Nephron progenitor cell (in vitro differentiated cells): ENCODE data around the gene ATN1.

Experiments
- DNase-seq: peaks from one replicate; pipeline ENCODE4 v3.0.0; 2021
- H3K27ac Mint-ChIP-seq: 2 replicates; pipeline ENCODE4 v1.8.0; 2021; ENCODE audit warnings: mild to moderate bottlenecking, moderate library complexity, mixed read lengths
- H3K27me3 Mint-ChIP-seq: 2 replicates; pipeline ENCODE4 v1.8.0; 2021; ENCODE audit warnings: mild to moderate bottlenecking, low read depth, mixed read lengths; ENCODE audit not compliant: poor library complexity
- H3K36me3 Mint-ChIP-seq: 2 replicates; pipeline ENCODE4 v1.8.0; 2021; ENCODE audit warnings: low read depth, mixed read lengths
- H3K4me1 Mint-ChIP-seq: 2 replicates; pipeline ENCODE4 v1.8.0; 2021; ENCODE audit warnings: mixed read lengths
- H3K4me3 Mint-ChIP-seq: 2 replicates; pipeline ENCODE4 v1.8.0; 2021; ENCODE audit warnings: mild to moderate bottlenecking, moderate library complexity, mixed read lengths
- H3K9me3 Mint-ChIP-seq: 2 replicates; pipeline ENCODE4 v1.8.0; 2021; ENCODE audit warnings: mild to moderate bottlenecking, moderate library complexity, mixed read lengths
- TF ChIP-seq, protein P1 (sequence below): fragments of 200-600 bp; sonication (generic); IDR thresholded peaks from 2 replicates; pipeline ENCODE4 v1.5.0; 2021; ENCODE audit warnings: antibody characterized with exemption

ATN1 gene

DNA sequence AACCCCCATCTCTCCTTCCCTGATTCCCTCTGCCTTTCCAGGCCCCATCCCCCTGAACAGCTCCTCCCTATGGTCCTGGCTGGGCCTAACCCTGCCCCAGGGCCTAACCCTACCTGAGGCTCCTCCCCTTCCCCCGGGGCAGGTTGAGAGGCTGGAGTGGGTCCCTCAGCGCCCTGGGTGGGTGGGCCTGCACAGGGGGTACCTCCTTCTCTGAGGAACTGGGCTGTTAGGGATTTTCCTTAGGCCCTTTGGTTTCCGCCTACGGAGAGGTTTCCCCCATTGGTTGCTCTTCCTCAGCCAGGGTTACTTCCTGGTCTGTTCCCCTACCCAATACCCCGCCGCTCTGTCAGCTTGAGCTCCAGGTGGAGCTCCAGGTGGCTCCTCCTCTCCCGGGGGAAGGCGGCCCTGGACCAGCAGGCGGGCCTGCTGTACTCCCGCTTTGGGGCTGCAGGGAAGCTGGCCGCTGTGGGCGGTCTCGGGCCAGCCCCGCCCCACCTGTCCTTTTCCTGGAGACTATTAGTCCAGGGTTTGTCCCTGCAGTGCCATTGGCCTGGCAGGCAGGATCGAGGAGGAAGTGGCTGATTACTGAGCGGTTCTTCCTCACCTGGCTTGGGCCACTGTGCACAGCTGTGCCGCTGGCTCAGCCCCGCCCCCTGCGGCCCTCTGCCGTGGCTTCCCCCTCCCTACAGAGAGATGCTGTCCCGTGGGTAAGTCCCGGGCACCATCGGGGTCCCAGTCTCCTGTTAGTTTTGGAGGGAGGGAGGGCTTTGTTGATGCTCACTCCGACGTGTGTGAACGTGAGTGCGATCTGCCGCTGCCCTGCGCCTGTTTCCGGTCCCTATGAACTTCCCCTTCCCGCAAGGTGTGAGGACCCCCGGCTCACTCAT lies 18.5 kb downstream of the ATN1 start:
- H3K4me3 Mint-ChIP-seq, result peak overlapping the region; percentile 86
- DNase-seq, result peak; percentile 85
- peak overlapping the region; percentile 84 for H3K27ac Mint-ChIP-seq
- TF ChIP-seq, protein P1, sequence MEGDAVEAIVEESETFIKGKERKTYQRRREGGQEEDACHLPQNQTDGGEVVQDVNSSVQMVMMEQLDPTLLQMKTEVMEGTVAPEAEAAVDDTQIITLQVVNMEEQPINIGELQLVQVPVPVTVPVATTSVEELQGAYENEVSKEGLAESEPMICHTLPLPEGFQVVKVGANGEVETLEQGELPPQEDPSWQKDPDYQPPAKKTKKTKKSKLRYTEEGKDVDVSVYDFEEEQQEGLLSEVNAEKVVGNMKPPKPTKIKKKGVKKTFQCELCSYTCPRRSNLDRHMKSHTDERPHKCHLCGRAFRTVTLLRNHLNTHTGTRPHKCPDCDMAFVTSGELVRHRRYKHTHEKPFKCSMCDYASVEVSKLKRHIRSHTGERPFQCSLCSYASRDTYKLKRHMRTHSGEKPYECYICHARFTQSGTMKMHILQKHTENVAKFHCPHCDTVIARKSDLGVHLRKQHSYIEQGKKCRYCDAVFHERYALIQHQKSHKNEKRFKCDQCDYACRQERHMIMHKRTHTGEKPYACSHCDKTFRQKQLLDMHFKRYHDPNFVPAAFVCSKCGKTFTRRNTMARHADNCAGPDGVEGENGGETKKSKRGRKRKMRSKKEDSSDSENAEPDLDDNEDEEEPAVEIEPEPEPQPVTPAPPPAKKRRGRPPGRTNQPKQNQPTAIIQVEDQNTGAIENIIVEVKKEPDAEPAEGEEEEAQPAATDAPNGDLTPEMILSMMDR, result no peak
- H3K4me1 Mint-ChIP-seq, result peaks cover 59% of the 10 kb centered on the region
- no peaks in the 10 kb centered on the region for H3K9me3 Mint-ChIP-seq
- H3K36me3 Mint-ChIP-seq, result peaks cover 6% of the 10 kb centered on the region
- no peaks in the 10 kb centered on the region for H3K27me3 Mint-ChIP-seq

DNA sequence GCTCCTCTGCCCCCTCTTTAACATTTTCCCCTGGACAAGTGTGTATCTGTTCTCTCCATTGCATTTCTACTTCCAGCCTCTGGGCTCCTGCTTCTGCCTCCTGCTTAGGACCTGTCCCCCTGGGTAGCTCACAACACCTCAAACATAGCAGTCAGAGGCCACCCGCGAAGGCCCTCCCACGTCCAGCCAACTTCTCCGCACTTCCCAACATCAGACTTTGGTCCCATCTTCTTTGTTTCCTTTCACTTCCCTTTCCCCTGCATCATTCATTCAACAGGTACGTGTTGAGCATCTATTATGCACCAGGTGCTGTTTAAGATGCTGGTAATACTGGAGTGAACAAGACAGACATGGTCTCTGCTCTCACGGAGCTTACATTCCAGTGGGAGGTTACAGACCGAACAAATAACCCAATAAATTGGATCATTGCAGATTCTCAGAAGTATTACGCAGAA lies 19.2 kb downstream of the ATN1 start:
- Mint-ChIP-seq H3K27ac (peak overlapping the region; percentile 7), H3K4me3 (peak overlapping the region; percentile 86), H3K27me3 (no peaks in the 10 kb centered on the region), H3K36me3 (peaks cover 4% of the 10 kb centered on the region), H3K9me3 (no peaks in the 10 kb centered on the region), H3K4me1 (peaks cover 58% of the 10 kb centered on the region)
- TF ChIP-seq, protein P1, result no peak
- no peak for DNase-seq

DNA sequence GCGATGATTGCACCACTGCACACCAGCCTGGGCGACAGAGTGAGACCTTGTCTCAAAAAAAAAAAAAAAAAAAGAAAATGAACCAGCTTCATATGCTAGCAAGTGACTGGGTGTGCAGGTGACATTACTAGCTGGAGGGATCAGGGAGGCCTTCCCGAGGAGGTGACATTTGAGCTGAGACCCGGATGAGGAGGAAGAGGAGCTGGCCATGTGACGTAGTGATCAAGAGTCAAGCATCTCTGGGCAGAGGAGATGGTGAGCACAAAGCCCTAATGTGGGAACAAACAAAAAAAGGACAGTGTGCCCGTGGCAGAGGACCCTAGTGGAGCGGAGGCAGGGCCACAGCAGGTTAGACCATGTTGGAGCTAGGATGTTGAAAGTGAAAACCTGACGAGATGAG lies 19.9 kb downstream of the ATN1 start:
- no peaks in the 10 kb centered on the region for H3K9me3 Mint-ChIP-seq
- no peaks in the 10 kb centered on the region for H3K27me3 Mint-ChIP-seq
- H3K27ac Mint-ChIP-seq, result no peak overlapping the region
- no peaks in the 10 kb centered on the region for H3K36me3 Mint-ChIP-seq
- peaks cover 58% of the 10 kb centered on the region for H3K4me1 Mint-ChIP-seq
- DNase-seq, result no peak
- H3K4me3 Mint-ChIP-seq, result peak overlapping the region; percentile 12
- TF ChIP-seq, protein P1, result no peak

DNA sequence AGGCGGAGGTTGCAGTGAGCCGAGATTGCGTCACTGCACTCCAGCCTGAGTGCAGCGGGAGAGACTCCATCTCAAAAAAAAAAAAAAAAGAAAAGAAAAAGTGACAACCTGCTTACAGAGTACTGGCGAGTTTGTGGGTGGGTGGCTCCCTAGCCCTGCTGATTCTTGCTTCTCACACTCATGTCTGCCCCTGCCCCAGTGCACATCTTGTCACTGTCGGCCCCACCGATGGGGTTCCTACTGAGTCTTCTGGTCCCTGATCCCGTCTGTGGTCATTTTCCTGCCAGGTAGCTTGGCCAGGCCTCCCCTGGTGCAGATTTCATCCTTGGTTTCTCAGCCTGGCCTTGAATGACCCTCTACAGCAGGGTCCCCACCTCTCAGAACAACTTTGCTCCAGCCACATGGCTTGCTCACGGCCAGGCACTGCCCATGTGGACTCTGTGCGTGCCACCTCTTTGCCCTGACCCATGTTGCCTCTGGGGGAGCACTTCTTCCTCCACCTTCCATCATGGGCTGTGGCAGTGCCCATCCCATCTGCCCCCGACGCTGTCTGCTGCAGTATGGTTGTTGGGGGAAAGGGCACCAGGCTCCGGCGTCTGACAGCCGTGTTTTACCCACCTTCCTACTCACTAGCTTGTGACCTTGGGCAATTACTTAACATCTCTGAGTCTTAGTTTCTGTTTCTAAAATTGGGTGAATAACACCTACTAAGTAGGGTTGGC lies 21.3 kb downstream of the ATN1 start:
- no peak for DNase-seq
- TF ChIP-seq, protein P1, result no peak
- Mint-ChIP-seq H3K9me3 (no peaks in the 10 kb centered on the region), H3K36me3 (no peaks in the 10 kb centered on the region), H3K4me1 (peaks cover 59% of the 10 kb centered on the region), H3K27ac (no peak overlapping the region), H3K27me3 (no peaks in the 10 kb centered on the region), H3K4me3 (no peak overlapping the region)

DNA sequence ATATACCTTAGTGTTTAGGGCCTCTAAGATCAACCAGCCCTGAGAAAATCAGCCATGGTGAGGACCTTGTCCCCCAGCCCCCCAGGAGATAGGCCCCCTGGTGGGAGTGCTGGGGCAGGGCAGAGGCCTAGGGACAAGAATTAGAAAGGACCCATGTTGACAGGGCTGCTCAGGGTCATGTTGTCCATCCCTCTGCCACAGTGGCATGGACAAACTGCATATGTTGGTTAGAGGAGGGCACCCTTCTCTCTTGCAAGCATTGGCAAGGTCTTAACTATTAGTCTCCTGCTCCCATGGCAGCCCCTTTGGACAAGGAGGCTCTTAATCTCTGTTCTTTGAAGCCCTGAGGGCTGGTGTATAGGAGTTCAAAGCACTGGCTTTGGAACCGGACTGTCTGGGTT lies 22.6 kb downstream of the ATN1 start:
- Mint-ChIP-seq H3K9me3 (no peaks in the 10 kb centered on the region), H3K27ac (no peak overlapping the region), H3K4me1 (peaks cover 49% of the 10 kb centered on the region), H3K4me3 (no peak overlapping the region), H3K27me3 (no peaks in the 10 kb centered on the region), H3K36me3 (no peaks in the 10 kb centered on the region)
- TF ChIP-seq, protein P1, result peak; percentile 37
- DNase-seq, result no peak
